ENCODE measurements around the gene LGR4. TPM values are rescaled to one million over a fixed set of nuclear protein-coding genes. Genes with fewer than 3 reads are reported as not detected.

LGR4 gene
- total RNA-seq, 1 donor from 2014 or later = 62.7 TPM

DNA sequence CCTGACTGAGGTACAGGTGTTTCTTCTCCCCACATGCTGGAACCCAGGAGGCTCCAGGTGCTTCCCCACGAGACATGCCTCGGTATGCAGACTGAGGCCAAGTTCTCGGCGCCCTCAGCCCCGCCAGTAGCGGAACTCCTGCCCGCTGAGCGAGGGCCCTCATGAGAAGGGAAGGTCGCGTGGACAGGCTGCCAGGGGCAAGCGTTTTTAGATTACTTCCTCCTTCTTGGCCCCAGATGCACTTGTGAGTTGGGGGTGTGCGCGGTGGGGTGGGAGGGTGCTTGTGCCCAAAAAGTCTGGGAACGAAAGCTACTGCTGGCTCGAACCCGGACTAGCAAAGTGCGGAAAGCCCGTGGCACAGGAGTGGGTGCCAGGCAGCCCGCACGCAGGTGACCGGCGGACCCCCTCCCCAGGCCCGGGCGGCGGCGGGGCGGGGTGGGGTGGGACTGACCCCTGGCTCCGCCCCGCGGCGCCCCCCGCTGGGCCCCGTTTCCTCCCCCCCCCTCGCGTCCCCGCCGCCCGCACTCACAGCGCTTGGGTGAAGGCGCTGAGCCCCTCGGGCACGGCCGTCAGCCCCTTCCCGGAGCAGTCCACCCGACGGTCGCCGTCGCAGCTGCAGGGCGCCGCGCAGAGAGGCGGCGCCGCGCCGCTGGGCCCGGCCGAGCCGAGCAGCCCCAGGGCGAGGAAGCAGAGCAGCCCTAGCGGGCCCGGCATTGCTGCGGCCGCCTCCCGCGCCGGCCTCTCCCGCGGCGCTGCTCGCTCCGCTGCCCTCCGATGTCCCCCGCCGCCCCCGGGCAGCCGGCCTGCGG is 797 bp downstream of the LGR4 start:
- peak overlapping the region; percentile 79 for H3K4me3 ChIP-seq (ENCODE audit: low read depth, low read length)
- no peak for DNase-seq (ENCODE audit: low read depth)
- TF ChIP-seq CTCF (conservative IDR thresholded peaks at IDR 0.05; ENCODE audit: low read depth, low read length) = no peak

DNA sequence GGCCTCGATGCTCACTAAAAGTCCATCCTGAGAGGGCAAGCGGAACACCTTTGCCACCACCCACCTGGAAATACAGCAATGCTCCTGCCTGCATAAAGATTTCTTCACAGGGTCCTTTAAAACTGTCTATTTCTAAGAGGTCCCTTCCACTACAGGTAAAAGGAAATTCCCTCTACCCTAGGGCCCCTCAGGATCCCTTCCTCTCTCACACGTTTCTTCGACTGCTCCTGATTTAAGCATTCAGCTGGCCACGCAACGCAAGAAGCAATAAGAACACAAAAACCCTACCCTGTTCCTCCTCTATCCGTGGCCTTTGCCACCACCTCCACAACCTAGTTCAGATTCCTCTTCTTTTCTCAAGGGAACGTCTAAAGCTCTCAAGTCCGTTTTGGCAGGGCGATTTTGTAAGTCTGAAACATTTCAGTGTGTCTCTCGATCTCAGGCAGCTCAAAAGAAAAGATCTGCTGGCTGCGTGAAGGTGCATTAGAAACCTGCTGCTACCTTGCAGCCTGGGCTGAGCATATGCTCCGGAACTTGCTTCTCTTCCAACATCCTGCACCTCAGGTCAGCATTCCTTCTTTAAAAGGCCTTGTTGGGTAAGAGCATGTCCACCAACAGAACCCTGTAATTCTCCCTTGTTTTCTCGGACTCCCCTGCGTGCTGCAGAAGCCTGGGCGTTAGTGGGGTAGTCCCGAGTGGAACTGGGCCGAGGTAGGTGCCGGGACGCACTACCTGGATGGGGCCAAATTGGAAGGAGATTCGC is 1.6 kb downstream of the LGR4 start:
- no peak for TF ChIP-seq CTCF (conservative IDR thresholded peaks at IDR 0.05; ENCODE audit: low read depth, low read length)

DNA sequence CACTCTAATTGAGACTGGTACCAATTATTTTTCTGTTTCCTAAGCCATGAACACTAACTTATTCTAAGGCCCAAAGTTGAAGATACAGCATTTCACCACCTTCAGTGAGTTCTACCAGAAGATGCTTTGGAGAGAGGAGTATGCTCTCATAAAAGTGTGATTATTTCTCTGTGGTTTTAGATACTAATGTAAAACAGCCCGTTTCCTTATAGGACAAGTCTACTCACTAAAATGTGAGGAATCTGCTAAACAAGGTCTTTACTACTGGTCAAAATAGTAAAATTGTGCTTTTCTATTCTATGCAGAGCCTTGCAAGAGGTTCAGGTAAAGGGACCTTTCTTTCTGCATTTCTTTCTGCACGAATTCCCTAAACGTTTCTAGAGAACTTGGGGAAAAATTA is 2.4 kb downstream of the LGR4 start:
- DNase-seq (ENCODE audit: low read depth) = no peak
- TF ChIP-seq CTCF (conservative IDR thresholded peaks at IDR 0.05; ENCODE audit: low read depth, low read length) = no peak
- H3K4me3 ChIP-seq (ENCODE audit: low read depth, low read length) = peak overlapping the region; percentile 79

More for the DNA sequence above, 1.6 kb downstream of the LGR4 start:
- H3K4me3 ChIP-seq (ENCODE audit: low read depth, low read length) = peak overlapping the region; percentile 79
- DNase-seq (ENCODE audit: low read depth) = no peak

DNA sequence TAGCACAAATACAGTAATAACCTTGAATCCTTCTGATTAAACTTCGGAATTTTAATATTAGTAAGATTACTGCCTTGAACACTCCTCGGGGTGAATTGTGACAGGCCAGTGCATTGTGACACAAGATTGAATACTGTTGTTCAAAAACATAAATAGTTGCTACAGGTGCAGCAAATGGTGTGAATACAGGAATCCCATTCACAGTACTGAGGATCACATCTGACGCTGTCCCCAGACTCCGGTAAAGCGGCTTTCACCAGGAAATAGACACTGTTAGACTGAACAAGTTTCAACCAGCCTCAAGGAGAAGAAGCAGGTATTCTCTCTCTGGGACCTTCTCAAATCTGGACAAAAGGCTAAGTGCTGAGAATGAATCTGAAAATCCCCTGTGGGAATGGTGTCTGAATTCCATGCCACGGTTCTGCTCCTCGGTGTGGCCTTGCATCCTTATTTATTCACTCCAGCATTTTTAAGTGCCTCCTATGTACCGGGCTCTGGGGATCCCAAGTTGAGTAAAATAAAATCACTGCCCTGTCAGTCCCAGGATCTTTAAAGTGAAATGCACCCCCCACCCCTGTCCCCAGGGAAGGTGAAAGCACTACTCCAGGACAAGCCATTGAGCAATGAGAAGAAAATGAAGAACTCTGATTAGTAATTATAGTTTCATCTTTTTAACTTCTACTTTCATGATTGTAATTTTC is 3.4 kb downstream of the LGR4 start:
- no peak for TF ChIP-seq CTCF (conservative IDR thresholded peaks at IDR 0.05; ENCODE audit: low read depth, low read length)
- H3K4me3 ChIP-seq (ENCODE audit: low read depth, low read length) = peak overlapping the region; percentile 79
- no peak for DNase-seq (ENCODE audit: low read depth)

GRCh38 chr11:27468209-27468994 is 4.2 kb downstream of the LGR4 start:
- no peak for TF ChIP-seq CTCF (conservative IDR thresholded peaks at IDR 0.05; ENCODE audit: low read depth, low read length)
- peak overlapping the region; percentile 79 for H3K4me3 ChIP-seq (ENCODE audit: low read depth, low read length)

GRCh38 chr11:27467181-27467913 is 5.2 kb downstream of the LGR4 start:
- TF ChIP-seq CTCF (conservative IDR thresholded peaks at IDR 0.05; ENCODE audit: low read depth, low read length) = no peak
- DNase-seq (ENCODE audit: low read depth) = peak; percentile 78
- H3K4me3 ChIP-seq (ENCODE audit: low read depth, low read length) = peak overlapping the region; percentile 38

More at GRCh38 chr11:27468209-27468994, 4.2 kb downstream of the LGR4 start:
- DNase-seq (ENCODE audit: low read depth) = peak; percentile 99

Measured in epithelial cell of proximal tubule (primary cell).